ENCODE data around the gene DEFB131B.
"Not testable (repeated sequence)": the region's sequence is repeated elsewhere in the genome, so short reads cannot be mapped to it uniquely, and the experiment has no call there.

Gene DEFB131B

GRCh38 chr11:71870661-71871060 is 7.6 kb upstream of the DEFB131B start:
- H3K27ac Mint-ChIP-seq (ENCODE audit: low read depth); H3K9me3 Mint-ChIP-seq; DNase-seq (ENCODE audit: low spot score in 2 of 2); H3K4me3 Mint-ChIP-seq; H3K36me3 Mint-ChIP-seq (ENCODE audit: insufficient read depth); ATAC-seq (replicated peaks; ENCODE audit: extremely low read depth, poor library complexity, severe bottlenecking); H3K27me3 Mint-ChIP-seq; H3K4me1 Mint-ChIP-seq: not testable (repeated sequence)

GRCh38 chr11:71876262-71876661 is 2.0 kb upstream of the DEFB131B start:
- H3K4me1 Mint-ChIP-seq; H3K27me3 Mint-ChIP-seq; H3K36me3 Mint-ChIP-seq (ENCODE audit: insufficient read depth); H3K27ac Mint-ChIP-seq (ENCODE audit: low read depth); ATAC-seq (replicated peaks; ENCODE audit: extremely low read depth, poor library complexity, severe bottlenecking); H3K9me3 Mint-ChIP-seq; H3K4me3 Mint-ChIP-seq; DNase-seq (ENCODE audit: low spot score in 2 of 2): not testable (repeated sequence)

DNA sequence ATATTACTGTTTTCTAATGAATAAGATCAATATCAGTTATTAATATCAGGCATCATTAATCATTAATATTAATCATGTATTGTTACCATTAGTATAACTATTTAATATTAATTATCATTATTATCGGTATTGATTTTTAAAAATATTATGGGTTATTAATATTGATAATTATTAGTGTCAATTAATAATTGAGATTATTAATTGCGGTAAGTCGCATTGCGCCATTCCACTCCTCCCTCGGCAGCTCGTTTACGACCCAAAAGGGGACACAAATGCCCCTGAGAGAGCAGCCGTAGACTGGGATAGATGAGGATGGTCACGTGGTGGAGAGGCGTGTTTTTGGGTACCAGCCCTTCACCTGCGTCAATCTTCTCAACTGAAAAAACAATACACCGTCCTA is 7.6 kb downstream of the DEFB131B start:
- H3K27ac Mint-ChIP-seq (ENCODE audit: low read depth); H3K4me3 Mint-ChIP-seq; DNase-seq (ENCODE audit: low spot score in 2 of 2); H3K27me3 Mint-ChIP-seq; H3K9me3 Mint-ChIP-seq; H3K4me1 Mint-ChIP-seq; ATAC-seq (replicated peaks; ENCODE audit: extremely low read depth, poor library complexity, severe bottlenecking); H3K36me3 Mint-ChIP-seq (ENCODE audit: insufficient read depth): not testable (repeated sequence)

DNA sequence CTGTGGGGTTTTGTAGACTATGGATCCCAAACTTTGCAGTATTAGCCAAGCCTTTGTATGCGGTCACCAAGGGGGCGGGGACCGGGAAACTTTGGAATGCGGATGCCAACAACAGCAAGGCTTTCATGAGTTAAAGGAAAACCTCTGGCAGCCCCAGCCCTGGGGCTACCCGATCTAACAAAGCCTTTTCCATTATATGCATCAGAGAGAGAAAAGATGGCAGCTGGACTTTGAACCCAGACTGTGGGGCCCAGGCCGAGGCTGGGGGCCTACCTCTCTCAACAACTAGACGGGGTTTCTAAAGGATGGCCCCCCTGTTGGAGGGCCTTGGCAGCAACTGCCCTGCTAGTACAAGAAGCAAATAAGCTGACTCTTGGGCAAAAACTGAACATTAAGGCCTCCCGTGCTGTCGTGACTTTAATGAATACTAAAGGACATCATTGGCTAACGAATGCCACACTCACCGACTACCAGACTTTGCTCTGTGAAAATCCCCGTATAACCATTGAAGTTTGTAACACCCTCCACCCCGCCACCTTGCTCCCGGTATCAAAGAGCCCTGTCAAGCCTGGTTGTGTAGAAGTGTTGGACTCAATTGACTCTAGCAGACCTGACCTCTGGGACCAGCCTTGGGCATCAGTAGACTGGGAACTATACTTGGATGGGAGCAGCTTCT is 10.2 kb downstream of the DEFB131B start:
- DNase-seq (ENCODE audit: low spot score in 2 of 2); ATAC-seq (replicated peaks; ENCODE audit: extremely low read depth, poor library complexity, severe bottlenecking); H3K4me1 Mint-ChIP-seq; H3K4me3 Mint-ChIP-seq; H3K27me3 Mint-ChIP-seq; H3K27ac Mint-ChIP-seq (ENCODE audit: low read depth); H3K9me3 Mint-ChIP-seq; H3K36me3 Mint-ChIP-seq (ENCODE audit: insufficient read depth): not testable (repeated sequence)

- not testable (repeated sequence) for DNase-seq (ENCODE audit: low spot score in 2 of 2); ATAC-seq (replicated peaks; ENCODE audit: extremely low read depth, poor library complexity, severe bottlenecking); H3K4me3 Mint-ChIP-seq; H3K27me3 Mint-ChIP-seq; H3K9me3 Mint-ChIP-seq; H3K4me1 Mint-ChIP-seq; H3K27ac Mint-ChIP-seq (ENCODE audit: low read depth); H3K36me3 Mint-ChIP-seq (ENCODE audit: insufficient read depth)
These were observed 11.1 kb downstream of the DEFB131B start for GRCh38 chr11:71889181-71889872.

DNA sequence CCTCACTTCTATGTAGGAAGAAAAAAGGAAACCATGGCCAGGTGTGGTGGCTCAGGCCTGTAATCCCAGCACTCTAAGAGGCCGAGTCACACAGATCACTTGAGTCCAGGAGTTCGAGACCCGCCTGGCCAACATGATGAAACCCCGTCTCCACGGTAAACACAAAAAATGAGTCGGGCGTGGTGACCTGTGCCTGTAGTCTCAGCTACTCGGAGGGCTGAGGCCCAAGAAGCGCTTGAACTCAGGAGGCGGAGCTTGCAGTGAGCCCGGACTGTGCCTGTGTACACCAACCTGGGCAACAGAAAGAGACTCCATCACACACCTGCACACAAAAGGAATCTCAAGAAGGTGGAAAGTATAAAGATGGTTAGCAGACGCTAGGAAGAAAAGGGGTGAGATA is 17.7 kb downstream of the DEFB131B start:
- Mint-ChIP-seq H3K36me3 (ENCODE audit: insufficient read depth) (peaks cover 5% of the 10 kb centered on the region), H3K27ac (ENCODE audit: low read depth) (no peak overlapping the region)

GRCh38 chr11:71901137-71901536 is 22.9 kb downstream of the DEFB131B start:
- not testable (repeated sequence) for H3K4me3 Mint-ChIP-seq; DNase-seq (ENCODE audit: low spot score in 2 of 2); H3K27ac Mint-ChIP-seq (ENCODE audit: low read depth); H3K4me1 Mint-ChIP-seq; H3K36me3 Mint-ChIP-seq (ENCODE audit: insufficient read depth); H3K9me3 Mint-ChIP-seq; ATAC-seq (replicated peaks; ENCODE audit: extremely low read depth, poor library complexity, severe bottlenecking); H3K27me3 Mint-ChIP-seq

More for the DNA sequence above, 17.7 kb downstream of the DEFB131B start:
- Mint-ChIP-seq H3K4me3 (no peak overlapping the region), H3K9me3 (no peaks in the 10 kb centered on the region), H3K4me1 (no peaks in the 10 kb centered on the region), H3K27me3 (no peaks in the 10 kb centered on the region)
- ATAC-seq (replicated peaks; ENCODE audit: extremely low read depth, poor library complexity, severe bottlenecking) (no peak), DNase-seq (ENCODE audit: low spot score in 2 of 2) (no peak)

- ATAC-seq (replicated peaks; ENCODE audit: extremely low read depth, poor library complexity, severe bottlenecking) (no peak), DNase-seq (ENCODE audit: low spot score in 2 of 2) (no peak)
- H3K9me3 Mint-ChIP-seq = no peaks in the 10 kb centered on the region
- H3K27ac Mint-ChIP-seq (ENCODE audit: low read depth) = no peak overlapping the region
- H3K27me3 Mint-ChIP-seq = no peaks in the 10 kb centered on the region
- peaks cover 4% of the 10 kb centered on the region for H3K36me3 Mint-ChIP-seq (ENCODE audit: insufficient read depth)
- H3K4me1 Mint-ChIP-seq = no peaks in the 10 kb centered on the region
- H3K4me3 Mint-ChIP-seq = no peak overlapping the region
These were observed 30.0 kb downstream of the DEFB131B start for GRCh38 chr11:71908218-71908617.

DNA sequence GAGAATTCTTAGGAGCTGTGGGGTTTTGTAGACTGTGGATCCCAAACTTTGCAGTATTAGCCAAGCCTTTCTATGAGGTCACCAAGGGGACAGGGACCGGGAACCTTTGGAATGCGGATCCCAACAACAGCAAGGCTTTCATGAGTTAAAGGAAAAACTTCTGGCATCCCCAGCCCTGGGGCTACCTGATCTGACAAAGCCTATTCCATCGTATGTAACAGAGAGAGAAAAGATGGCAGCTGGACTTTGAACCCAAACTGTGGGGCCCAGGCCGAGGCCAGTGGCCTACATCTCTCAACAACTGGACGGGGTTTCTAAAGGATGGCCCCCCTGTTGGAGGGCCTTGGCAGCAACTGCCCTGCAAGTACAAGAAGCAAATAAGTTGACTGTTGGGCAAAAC is 32.5 kb downstream of the DEFB131B start:
- not testable (repeated sequence) for H3K27me3 Mint-ChIP-seq; H3K27ac Mint-ChIP-seq (ENCODE audit: low read depth)

GRCh38 chr11:71911321-71911985 is 33.2 kb downstream of the DEFB131B start:
- H3K27ac Mint-ChIP-seq (ENCODE audit: low read depth); DNase-seq (ENCODE audit: low spot score in 2 of 2); H3K27me3 Mint-ChIP-seq; H3K4me1 Mint-ChIP-seq; H3K4me3 Mint-ChIP-seq; H3K9me3 Mint-ChIP-seq; ATAC-seq (replicated peaks; ENCODE audit: extremely low read depth, poor library complexity, severe bottlenecking): not testable (repeated sequence)
- H3K36me3 Mint-ChIP-seq (ENCODE audit: insufficient read depth) = peaks cover 26% of the 10 kb centered on the region

More for the DNA sequence above, 32.5 kb downstream of the DEFB131B start:
- H3K4me3 Mint-ChIP-seq; H3K9me3 Mint-ChIP-seq; H3K4me1 Mint-ChIP-seq; ATAC-seq (replicated peaks; ENCODE audit: extremely low read depth, poor library complexity, severe bottlenecking); DNase-seq (ENCODE audit: low spot score in 2 of 2): not testable (repeated sequence)
- H3K36me3 Mint-ChIP-seq (ENCODE audit: insufficient read depth) = peaks cover 21% of the 10 kb centered on the region

GRCh38 chr11:71911986-71912340 is 33.7 kb downstream of the DEFB131B start:
- not testable (repeated sequence) for H3K4me1 Mint-ChIP-seq; H3K27me3 Mint-ChIP-seq; ATAC-seq (replicated peaks; ENCODE audit: extremely low read depth, poor library complexity, severe bottlenecking); H3K4me3 Mint-ChIP-seq; DNase-seq (ENCODE audit: low spot score in 2 of 2); H3K27ac Mint-ChIP-seq (ENCODE audit: low read depth); H3K9me3 Mint-ChIP-seq
- peaks cover 29% of the 10 kb centered on the region for H3K36me3 Mint-ChIP-seq (ENCODE audit: insufficient read depth)

DNA sequence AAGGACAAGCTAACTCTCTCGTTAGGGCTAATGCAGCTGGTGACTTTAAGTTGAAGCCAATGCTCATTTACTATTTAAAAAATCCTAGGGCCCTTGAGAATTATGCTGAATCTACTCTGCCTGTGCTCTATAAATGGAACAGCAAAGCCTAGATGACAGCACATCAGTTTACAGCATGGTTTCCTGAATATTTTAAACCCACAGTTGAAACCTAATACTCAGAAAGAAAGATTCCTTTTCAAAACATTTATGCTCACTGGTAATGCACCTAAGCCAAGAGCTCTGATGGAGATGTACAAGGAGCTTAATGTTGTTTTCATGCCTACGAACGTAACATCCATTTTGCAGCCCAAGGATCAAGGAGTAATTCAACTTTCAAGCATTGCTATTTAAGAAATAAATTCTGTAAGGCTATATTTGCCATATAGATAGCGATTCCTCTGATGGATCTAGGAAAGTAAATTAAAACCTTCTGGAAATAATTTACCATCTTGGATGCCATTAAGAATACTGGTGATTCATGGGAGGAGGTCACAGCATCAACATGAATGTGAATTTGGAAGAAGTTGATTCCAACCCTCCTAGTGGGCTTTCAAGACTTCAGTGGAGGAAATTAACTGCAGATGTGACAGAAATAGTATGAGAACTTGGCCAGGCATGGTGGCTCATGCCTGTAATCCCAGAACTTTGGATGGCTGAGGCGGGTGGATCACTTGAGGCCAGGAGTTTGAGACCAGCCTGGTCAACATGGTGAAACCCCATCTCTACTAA is 35.7 kb downstream of the DEFB131B start:
- H3K4me1 Mint-ChIP-seq = no peaks in the 10 kb centered on the region
- H3K4me3 Mint-ChIP-seq = no peak overlapping the region
- no peaks in the 10 kb centered on the region for H3K9me3 Mint-ChIP-seq
- no peak for DNase-seq (ENCODE audit: low spot score in 2 of 2)
- H3K36me3 Mint-ChIP-seq (ENCODE audit: insufficient read depth) = peaks cover 32% of the 10 kb centered on the region
- H3K27me3 Mint-ChIP-seq = no peaks in the 10 kb centered on the region
- no peak overlapping the region for H3K27ac Mint-ChIP-seq (ENCODE audit: low read depth)
- no peak for ATAC-seq (replicated peaks; ENCODE audit: extremely low read depth, poor library complexity, severe bottlenecking)

Data from central memory CD8-positive, alpha-beta T cell (primary cell).